Measurements from ENCODE around the gene LINC01488.

LINC01488 gene

DNA sequence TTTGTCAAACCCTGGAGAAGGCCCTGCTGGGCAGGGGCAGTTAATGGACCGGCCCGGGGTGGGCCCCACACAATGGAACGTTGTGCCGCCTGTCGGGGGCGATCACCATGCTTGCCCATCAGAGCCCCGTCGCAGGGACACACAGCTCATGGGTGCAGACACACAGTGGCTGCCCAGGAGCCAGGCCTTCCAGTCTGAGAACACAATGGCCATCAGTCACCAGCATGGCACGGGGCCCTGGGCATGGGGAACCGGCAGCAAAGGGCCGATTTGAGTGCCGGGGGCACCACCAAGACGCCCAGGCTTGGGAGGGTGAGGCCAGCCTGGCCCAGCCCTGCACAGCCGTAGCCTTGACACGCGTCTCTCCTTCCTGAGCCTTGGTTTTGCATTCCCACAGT lies 7.1 kb downstream of the LINC01488 start:
- Histone ChIP-seq H3K79me1 (replicated peaks; ENCODE audit: low read length, poor library complexity, severe bottlenecking) (no peaks in the 10 kb centered on the region), H3K4me2 (ENCODE audit: low read length, poor library complexity, severe bottlenecking) (no peak overlapping the region), H2AK5ac (ENCODE audit: low read length, severe bottlenecking) (no peak overlapping the region), H2BK120ac (ENCODE audit: low read depth, low read length) (no peak overlapping the region), H3K9me3 (ENCODE audit: control insufficient read depth, low read length) (no peaks in the 10 kb centered on the region), H2AFZ (ENCODE audit: low read depth, low read length) (no peak overlapping the region), H3K14ac (ENCODE audit: low read length in 2 of 2) (no peak overlapping the region), H3K36me3 (ENCODE audit: control insufficient read depth in 1 of 2, insufficient read depth in 2 of 2, low read depth in 1 of 2, low read length in 2 of 2) (peaks cover 0 to 5% of the 10 kb centered on the region in 2 experiments), H3K27me3 (ENCODE audit: control insufficient read depth in 1 of 2, insufficient read depth in 1 of 2, low read length in 2 of 2) (peaks cover 1 to 16% of the 10 kb centered on the region in 2 experiments), H4K91ac (ENCODE audit: low read length) (peak overlapping the region; percentile 25), H4K8ac (ENCODE audit: low read length) (no peak overlapping the region), H3K18ac (ENCODE audit: low read depth in 1 of 2, low read length in 2 of 2) (no peak overlapping the region), H3K23ac (ENCODE audit: low read length in 2 of 2) (no peak overlapping the region), H3K4ac (ENCODE audit: low read depth in 1 of 2, low read length in 2 of 2) (no peak overlapping the region), H3K4me3 (ENCODE audit: insufficient read depth in 1 of 2, low read depth in 1 of 2, low read length in 2 of 2) (no peak overlapping the region), H3K4me1 (ENCODE audit: control insufficient read depth, insufficient read depth, low read depth, low read length) (peaks cover 6% of the 10 kb centered on the region), H2BK15ac (ENCODE audit: low read depth, poor library complexity, severe bottlenecking) (no peak overlapping the region), H3K9ac (ENCODE audit: low read length) (no peak overlapping the region), H2BK12ac (ENCODE audit: low read length in 2 of 2) (no peak overlapping the region), H3K27ac (ENCODE audit: low read length, poor library complexity, severe bottlenecking) (no peak overlapping the region), H2BK5ac (ENCODE audit: low read depth, low read length, poor library complexity, severe bottlenecking) (no peak overlapping the region)
- no peak for DNase-seq
- 98% methylated on average over 16 of the region's 16 CpGs for WGBS

DNA sequence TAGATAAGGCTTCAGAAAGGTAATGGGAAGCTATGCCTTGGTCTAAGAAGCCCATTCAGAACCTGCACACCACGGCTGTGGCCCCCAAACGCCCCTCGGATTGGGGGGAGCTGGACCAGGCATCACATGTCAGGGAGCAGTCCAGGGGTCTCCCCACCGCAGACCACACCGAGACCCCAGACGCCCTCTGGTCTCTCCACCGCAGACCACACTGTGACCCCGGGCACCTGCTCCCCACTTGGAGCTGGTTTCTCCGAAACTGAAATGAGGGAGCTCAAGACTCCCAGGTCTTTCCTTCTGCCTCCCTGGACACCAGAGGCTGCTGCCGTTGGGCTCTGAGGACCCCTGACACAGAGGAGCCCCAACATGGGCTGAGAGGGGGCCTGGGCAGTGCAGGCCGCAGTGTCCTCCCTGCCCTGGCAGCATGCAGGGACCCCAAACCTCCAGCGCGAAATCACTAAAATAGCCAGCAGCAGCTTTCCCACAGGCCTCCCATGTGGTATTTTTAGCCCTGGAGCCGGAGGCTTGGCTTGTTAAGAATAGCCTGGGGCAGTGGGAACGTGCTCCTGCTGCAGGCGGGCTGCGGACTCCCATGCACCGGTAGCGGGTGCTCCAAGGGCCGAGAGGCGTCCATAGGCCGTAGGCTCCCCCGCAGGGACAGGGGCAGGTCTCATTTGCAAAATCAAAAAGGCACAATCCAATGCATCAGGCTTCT lies 7.7 kb downstream of the LINC01488 start:
- Histone ChIP-seq H3K4ac (ENCODE audit: low read depth in 1 of 2, low read length in 2 of 2) (no peak overlapping the region), H3K4me3 (ENCODE audit: insufficient read depth in 1 of 2, low read depth in 1 of 2, low read length in 2 of 2) (no peak overlapping the region), H3K9ac (ENCODE audit: low read length) (no peak overlapping the region), H2AFZ (ENCODE audit: low read depth, low read length) (no peak overlapping the region), H4K8ac (ENCODE audit: low read length) (no peak overlapping the region), H3K27ac (ENCODE audit: low read length, poor library complexity, severe bottlenecking) (no peak overlapping the region), H2BK15ac (ENCODE audit: low read depth, poor library complexity, severe bottlenecking) (no peak overlapping the region), H3K4me1 (ENCODE audit: control insufficient read depth, insufficient read depth, low read depth, low read length) (peaks cover 6% of the 10 kb centered on the region), H2BK5ac (ENCODE audit: low read depth, low read length, poor library complexity, severe bottlenecking) (no peak overlapping the region), H4K91ac (ENCODE audit: low read length) (no peak overlapping the region), H2BK120ac (ENCODE audit: low read depth, low read length) (no peak overlapping the region), H3K27me3 (ENCODE audit: control insufficient read depth in 1 of 2, insufficient read depth in 1 of 2, low read length in 2 of 2) (peaks cover 5 to 14% of the 10 kb centered on the region in 2 experiments), H3K18ac (ENCODE audit: low read depth in 1 of 2, low read length in 2 of 2) (no peak overlapping the region), H3K79me1 (replicated peaks; ENCODE audit: low read length, poor library complexity, severe bottlenecking) (no peaks in the 10 kb centered on the region), H3K36me3 (ENCODE audit: control insufficient read depth in 1 of 2, insufficient read depth in 2 of 2, low read depth in 1 of 2, low read length in 2 of 2) (peaks cover 0 to 5% of the 10 kb centered on the region in 2 experiments), H2BK12ac (ENCODE audit: low read length in 2 of 2) (no peak overlapping the region), H3K4me2 (ENCODE audit: low read length, poor library complexity, severe bottlenecking) (no peak overlapping the region), H3K9me3 (ENCODE audit: control insufficient read depth, low read length) (no peaks in the 10 kb centered on the region), H2AK5ac (ENCODE audit: low read length, severe bottlenecking) (no peak overlapping the region), H3K23ac (ENCODE audit: low read length in 2 of 2) (no peak overlapping the region), H3K14ac (ENCODE audit: low read length in 2 of 2) (no peak overlapping the region)
- no peak for DNase-seq
- 91% methylated on average over 23 of the region's 23 CpGs for WGBS

DNA sequence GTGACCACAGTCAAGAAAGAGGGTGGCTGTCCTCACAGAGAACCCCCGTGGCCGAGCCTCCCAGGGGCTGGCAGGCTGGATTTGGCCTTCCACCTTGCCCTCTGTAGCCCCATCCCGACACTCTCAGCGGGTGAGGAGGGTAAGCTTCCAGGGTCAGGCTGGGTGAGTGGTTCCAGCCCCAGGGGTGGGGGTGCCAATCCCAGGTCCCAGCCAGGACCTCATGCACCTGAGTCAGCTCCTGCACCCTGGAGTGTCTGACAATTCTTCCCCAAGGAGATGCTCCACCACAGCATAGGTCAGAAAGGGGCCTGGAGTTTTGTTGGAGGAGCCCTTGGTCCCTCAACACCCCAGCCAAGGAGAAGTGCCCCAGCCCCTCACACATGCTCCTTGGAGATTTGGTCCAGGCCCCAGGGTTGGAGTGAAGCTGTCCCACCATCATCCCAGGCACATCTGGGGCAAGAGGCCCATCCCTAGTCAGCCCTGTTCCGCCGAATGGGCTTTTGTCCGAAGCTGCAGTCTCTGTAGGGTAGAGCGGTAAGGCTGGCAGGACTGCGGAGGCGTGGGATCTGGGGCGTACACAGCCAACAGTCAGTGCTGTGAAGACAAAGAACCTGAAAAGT lies 8.4 kb downstream of the LINC01488 start:
- Histone ChIP-seq H2BK120ac (ENCODE audit: low read depth, low read length) (no peak overlapping the region), H3K79me1 (replicated peaks; ENCODE audit: low read length, poor library complexity, severe bottlenecking) (no peaks in the 10 kb centered on the region), H3K27ac (ENCODE audit: low read length, poor library complexity, severe bottlenecking) (no peak overlapping the region), H4K8ac (ENCODE audit: low read length) (no peak overlapping the region), H3K27me3 (ENCODE audit: control insufficient read depth in 1 of 2, insufficient read depth in 1 of 2, low read length in 2 of 2) (peaks cover 5 to 9% of the 10 kb centered on the region in 2 experiments), H3K4ac (ENCODE audit: low read depth in 1 of 2, low read length in 2 of 2) (no peak overlapping the region), H3K36me3 (ENCODE audit: control insufficient read depth in 1 of 2, insufficient read depth in 2 of 2, low read depth in 1 of 2, low read length in 2 of 2) (peaks cover 0 to 5% of the 10 kb centered on the region in 2 experiments), H3K14ac (ENCODE audit: low read length in 2 of 2) (no peak overlapping the region), H2AK5ac (ENCODE audit: low read length, severe bottlenecking) (no peak overlapping the region), H4K91ac (ENCODE audit: low read length) (no peak overlapping the region), H3K9ac (ENCODE audit: low read length) (no peak overlapping the region), H3K18ac (ENCODE audit: low read depth in 1 of 2, low read length in 2 of 2) (no peak overlapping the region), H2BK12ac (ENCODE audit: low read length in 2 of 2) (no peak overlapping the region), H2BK15ac (ENCODE audit: low read depth, poor library complexity, severe bottlenecking) (no peak overlapping the region), H3K4me1 (ENCODE audit: control insufficient read depth, insufficient read depth, low read depth, low read length) (peaks cover 6% of the 10 kb centered on the region), H2BK5ac (ENCODE audit: low read depth, low read length, poor library complexity, severe bottlenecking) (no peak overlapping the region), H3K4me3 (ENCODE audit: insufficient read depth in 1 of 2, low read depth in 1 of 2, low read length in 2 of 2) (no peak overlapping the region), H2AFZ (ENCODE audit: low read depth, low read length) (no peak overlapping the region), H3K4me2 (ENCODE audit: low read length, poor library complexity, severe bottlenecking) (no peak overlapping the region), H3K23ac (ENCODE audit: low read length in 2 of 2) (no peak overlapping the region), H3K9me3 (ENCODE audit: control insufficient read depth, low read length) (no peaks in the 10 kb centered on the region)
- DNase-seq: no peak
- WGBS: over 99% methylated on average over 11 of the region's 11 CpGs

DNA sequence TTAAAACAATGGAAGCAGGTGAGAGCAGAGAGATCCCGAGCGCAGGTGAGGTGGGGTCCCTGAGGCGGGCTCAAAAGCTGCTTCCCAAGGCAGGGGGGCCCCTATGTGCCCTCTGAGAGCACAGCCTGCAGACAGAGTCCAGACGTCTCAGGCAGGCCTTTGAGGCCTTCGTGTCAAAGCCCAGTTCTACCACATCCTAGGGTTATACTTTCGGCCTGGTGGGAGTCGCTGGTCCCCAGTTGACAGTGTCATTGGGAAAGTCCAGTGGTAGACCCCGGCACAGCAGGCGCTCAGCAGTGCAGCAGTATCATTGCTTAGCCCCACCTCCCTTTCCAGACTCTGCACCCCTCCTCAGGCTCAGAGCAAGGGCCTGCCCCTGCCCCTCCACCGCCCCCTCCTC lies 9.1 kb downstream of the LINC01488 start:
- peaks cover 6% of the 10 kb centered on the region for H3K4me1 ChIP-seq (ENCODE audit: control insufficient read depth, insufficient read depth, low read depth, low read length)
- no peak overlapping the region for H4K8ac ChIP-seq (ENCODE audit: low read length)
- H3K23ac ChIP-seq (ENCODE audit: low read length in 2 of 2): no peak overlapping the region
- H2AK5ac ChIP-seq (ENCODE audit: low read length, severe bottlenecking): no peak overlapping the region
- H4K91ac ChIP-seq (ENCODE audit: low read length): peak overlapping the region; percentile 2
- H3K4me2 ChIP-seq (ENCODE audit: low read length, poor library complexity, severe bottlenecking): no peak overlapping the region
- no peak overlapping the region for H2BK5ac ChIP-seq (ENCODE audit: low read depth, low read length, poor library complexity, severe bottlenecking)
- no peak overlapping the region for H3K18ac ChIP-seq (ENCODE audit: low read depth in 1 of 2, low read length in 2 of 2)
- H3K79me1 ChIP-seq (replicated peaks; ENCODE audit: low read length, poor library complexity, severe bottlenecking): no peaks in the 10 kb centered on the region
- no peak overlapping the region for H3K14ac ChIP-seq (ENCODE audit: low read length in 2 of 2)
- DNase-seq: no peak
- H2BK120ac ChIP-seq (ENCODE audit: low read depth, low read length): no peak overlapping the region
- H3K27ac ChIP-seq (ENCODE audit: low read length, poor library complexity, severe bottlenecking): no peak overlapping the region
- H3K9me3 ChIP-seq (ENCODE audit: control insufficient read depth, low read length): no peaks in the 10 kb centered on the region
- H3K4ac ChIP-seq (ENCODE audit: low read depth in 1 of 2, low read length in 2 of 2): no peak overlapping the region
- H3K27me3 ChIP-seq (ENCODE audit: control insufficient read depth in 1 of 2, insufficient read depth in 1 of 2, low read length in 2 of 2): peaks cover 5 to 9% of the 10 kb centered on the region in 2 experiments
- no peak overlapping the region for H2BK12ac ChIP-seq (ENCODE audit: low read length in 2 of 2)
- WGBS: 95% methylated on average over 10 of the region's 10 CpGs
- H3K4me3 ChIP-seq (ENCODE audit: insufficient read depth in 1 of 2, low read depth in 1 of 2, low read length in 2 of 2): no peak overlapping the region
- H2BK15ac ChIP-seq (ENCODE audit: low read depth, poor library complexity, severe bottlenecking): no peak overlapping the region
- peaks cover 0 to 5% of the 10 kb centered on the region in 2 experiments for H3K36me3 ChIP-seq (ENCODE audit: control insufficient read depth in 1 of 2, insufficient read depth in 2 of 2, low read depth in 1 of 2, low read length in 2 of 2)
- H3K9ac ChIP-seq (ENCODE audit: low read length): no peak overlapping the region
- no peak overlapping the region for H2AFZ ChIP-seq (ENCODE audit: low read depth, low read length)
